RPMI7951 (cell line): ENCODE data around the gene APBA2. TPM values are rescaled to one million over a fixed set of nuclear protein-coding genes. Genes with fewer than 3 reads are reported as not detected.

Experiments
- DNase-seq: peaks from one replicate; pipeline ENCODE4 v3.0.0-alpha.2; 2012; ENCODE audit warnings: low read depth
- total RNA-seq: library from RNA; depleted of rRNA; stranded (reverse); fragments of >200 nt; shearing (Covaris generic); gene quantifications from 2 replicates; pipeline ENCODE4 v1.2.3, GENCODE V29; 2014

Gene APBA2
- total RNA-seq, 1 experiment from 2014 or later, result 4.2 TPM

- no peak for DNase-seq
Observed at GRCh38 chr15:29119847-29120246, 234.1 kb downstream of the APBA2 start.

GRCh38 chr15:29120593-29121368 lies 235.0 kb downstream of the APBA2 start:
- no peak for DNase-seq

- DNase-seq, result no peak
Observed at GRCh38 chr15:29121369-29121656, 235.5 kb downstream of the APBA2 start.

GRCh38 chr15:29121907-29122306 lies 236.1 kb downstream of the APBA2 start:
- no peak for DNase-seq

GRCh38 chr15:29122506-29122905 lies 236.7 kb downstream of the APBA2 start:
- no peak for DNase-seq

GRCh38 chr15:29123171-29123570 lies 237.4 kb downstream of the APBA2 start:
- DNase-seq, result no peak

GRCh38 chr15:29123991-29124390 lies 238.2 kb downstream of the APBA2 start:
- no peak for DNase-seq

- DNase-seq, result no peak
Observed at GRCh38 chr15:29124581-29125381, 239.0 kb downstream of the APBA2 start.

GRCh38 chr15:29125382-29126207 lies 239.8 kb downstream of the APBA2 start:
- no peak for DNase-seq

GRCh38 chr15:29126208-29126536 lies 240.4 kb downstream of the APBA2 start:
- no peak for DNase-seq

GRCh38 chr15:29126821-29127461 lies 241.2 kb downstream of the APBA2 start:
- no peak for DNase-seq

GRCh38 chr15:29127506-29128430 lies 242.0 kb downstream of the APBA2 start:
- DNase-seq, result no peak

- DNase-seq, result no peak
Observed at GRCh38 chr15:29128671-29129070, 242.9 kb downstream of the APBA2 start.

GRCh38 chr15:29129221-29129620 lies 243.4 kb downstream of the APBA2 start:
- no peak for DNase-seq

GRCh38 chr15:29129926-29130325 lies 244.2 kb downstream of the APBA2 start:
- no peak for DNase-seq

GRCh38 chr15:29130476-29130875 lies 244.7 kb downstream of the APBA2 start:
- no peak for DNase-seq

GRCh38 chr15:29130951-29131839 lies 245.4 kb downstream of the APBA2 start:
- no peak for DNase-seq

GRCh38 chr15:29131840-29132420 lies 246.2 kb downstream of the APBA2 start:
- DNase-seq, result no peak

- DNase-seq, result no peak
Observed at GRCh38 chr15:29132735-29133181, 247.0 kb downstream of the APBA2 start.
